Femur (tissue), 1 donor: ENCODE results near the gene CTSD.

Source experiments
- DNase-seq: peaks from one replicate; pipeline ENCODE4 v3.0.0-alpha.2; 2017

Gene CTSD

GRCh38 chr11:1727096-1727690, 36.5 kb downstream of the CTSD start:
- no peak for DNase-seq

GRCh38 chr11:1719781-1720180, 43.9 kb downstream of the CTSD start:
- DNase-seq = no peak

GRCh38 chr11:1718326-1718725, 45.4 kb downstream of the CTSD start:
- no peak for DNase-seq

- DNase-seq = no peak
Measured at GRCh38 chr11:1717745-1718144, 46.0 kb downstream of the CTSD start.

- DNase-seq = no peak
Measured at GRCh38 chr11:1714908-1715885, 48.5 kb downstream of the CTSD start.

GRCh38 chr11:1708716-1709115, 55.0 kb downstream of the CTSD start:
- DNase-seq = no peak

GRCh38 chr11:1707751-1708150, 56.0 kb downstream of the CTSD start:
- no peak for DNase-seq

- DNase-seq = no peak
Measured at GRCh38 chr11:1706634-1707400, 56.9 kb downstream of the CTSD start.

GRCh38 chr11:1705126-1706052, 58.3 kb downstream of the CTSD start:
- no peak for DNase-seq

- no peak for DNase-seq
Measured at GRCh38 chr11:1703146-1703545, 60.6 kb downstream of the CTSD start.
